GM12878 (cell line): Measurements from ENCODE around the gene SLC35G6. TPM values are rescaled to one million over a fixed set of nuclear protein-coding genes. Genes with fewer than 3 reads are reported as not detected.

Experiments
- ATAC-seq: fragments of 200-7000 bp; cut with Tn5 transposase; 3 replicates; pipeline ENCODE4 v1.9.1; 2020; ENCODE audit warnings: mild to moderate bottlenecking, moderate library complexity
- BruUV-seq: library from RNA; stranded (reverse); fragments of 400-500 nt; replicated peaks from 2 replicates; lab custom pipeline; 2021; lab: Mats Ljungman, UMichigan
- CTCF ChIA-PET: fragments of 300-600 bp; sonication (Branson Sonifier 250); formaldehyde crosslinking; extraction: SDS; loops from one replicate; lab custom pipeline; 2021; ENCODE audit warnings: inconsistent platforms; lab: Yijun Ruan, JAX
- POLR2A ChIA-PET: fragments of 350-600 bp; formaldehyde crosslinking; extraction: SDS; loops from one replicate; lab custom pipeline; 2021; ENCODE audit warnings: inconsistent platforms; lab: Charles Lee
- RAD21 ChIA-PET: fragments of 300-600 bp; sonication (Branson Sonifier 250); formaldehyde crosslinking; loops from one replicate; lab custom pipeline; 2023; ENCODE audit warnings: antibody characterized with exemption; ENCODE audit not compliant: unreplicated experiment; lab: Charles Lee
- SMC1A ChIA-PET: fragments of 300-600 bp; sonication (Branson Sonifier 250); formaldehyde crosslinking; loops from one replicate; lab custom pipeline; 2023; ENCODE audit not compliant: unreplicated experiment, uncharacterized antibody; lab: Charles Lee
- DNase-seq: peaks from one replicate; pipeline ENCODE4 v3.0.0-alpha.2; 2011; ENCODE audit warnings: low read depth, low spot score
- FAIRE-seq: peaks from 3 replicates; lab custom pipeline; 2011; peaks lifted over from hg19 to GRCh38; lab: Jason Lieb, UNC
- H2AFZ ChIP-seq: 2 replicates; pipeline ENCODE4 v1.6.0; 2011; ENCODE audit warnings: low read depth, low read length, control low read depth; ENCODE audit not compliant: control insufficient read depth
- H3K27ac ChIP-seq: 2 replicates; pipeline ENCODE4 v1.5.1; 2011; ENCODE audit warnings: control low read depth; ENCODE audit not compliant: control insufficient read depth, insufficient read depth
- H3K27me3 ChIP-seq, 2 experiments: replicated peaks in 1 of 2; 2 replicates each; pipeline versions ENCODE4 v1.6.0 to v1.6.1; 2011; ENCODE audit warnings: low read length in 1 of 2; ENCODE audit not compliant: control insufficient read depth in 2 of 2, insufficient read depth in 2 of 2
- H3K36me3 ChIP-seq, 2 experiments: 2 replicates each; pipeline ENCODE4 v1.5.1; 2011; ENCODE audit warnings: low read length in 1 of 2; ENCODE audit not compliant: control insufficient read depth in 2 of 2, insufficient read depth in 2 of 2
- H3K4me1 ChIP-seq: 2 replicates; pipeline ENCODE4 v1.6.1; 2011; ENCODE audit warnings: mild to moderate bottlenecking, low read length, moderate library complexity, mixed read lengths; ENCODE audit not compliant: control insufficient read depth, insufficient read depth
- H3K4me2 ChIP-seq: 2 replicates; pipeline ENCODE4 v1.6.0; 2011; ENCODE audit warnings: control low read depth; ENCODE audit not compliant: control insufficient read depth, insufficient read depth
- H3K4me3 ChIP-seq: fragments of 200-600 bp; sonication (generic); 2 replicates; pipeline ENCODE4 v1.5.1; 2016
- H3K79me2 ChIP-seq: 2 replicates; pipeline ENCODE4 v1.6.0; 2011; ENCODE audit warnings: low read length; ENCODE audit not compliant: control insufficient read depth, insufficient read depth
- H3K9ac ChIP-seq: 2 replicates; pipeline ENCODE4 v1.8.0; 2011; ENCODE audit warnings: low read length, control low read depth, mixed read lengths; ENCODE audit not compliant: control insufficient read depth, insufficient read depth
- H3K9me3 ChIP-seq: replicated peaks from 3 replicates; pipeline ENCODE4 v1.5.1; 2011; ENCODE audit warnings: mild to moderate bottlenecking, low read length; ENCODE audit not compliant: control insufficient read depth, insufficient read depth
- H4K20me1 ChIP-seq: 2 replicates; pipeline ENCODE4 v1.6.0; 2011; ENCODE audit not compliant: control insufficient read depth, insufficient read depth
- CHD2 ChIP-seq: IDR thresholded peaks from 2 replicates; pipeline ENCODE4 v1.6.1; 2011; ENCODE audit warnings: low read depth, low read length, improper control_type of control experiment, borderline replicate concordance
- FOXK2 ChIP-seq: fragments of 450-650 bp; IDR thresholded peaks from 2 replicates; pipeline ENCODE4 v1.6.1; 2017; ENCODE audit warnings: mild to moderate bottlenecking, moderate library complexity
- HDAC2 ChIP-seq: fragments of 200-600 bp; sonication (generic); IDR thresholded peaks from 2 replicates; pipeline ENCODE4 v1.6.1; 2017
- IRF5 ChIP-seq: fragments of 450-650 bp; IDR thresholded peaks from 2 replicates; pipeline ENCODE4 v1.6.1; 2017; ENCODE audit warnings: borderline replicate concordance
- KAT2A ChIP-seq: conservative IDR thresholded peaks from 2 replicates; pipeline ENCODE4 v1.6.1; 2011; ENCODE audit warnings: low read depth, low read length; ENCODE audit not compliant: control insufficient read depth
- MTA3 ChIP-seq: IDR thresholded peaks from 2 replicates; pipeline ENCODE4 v1.6.1; 2012; ENCODE audit warnings: low read length, inconsistent platforms, borderline replicate concordance
- PML ChIP-seq: IDR thresholded peaks from 2 replicates; pipeline ENCODE4 v1.6.1; 2012; ENCODE audit warnings: low read length, inconsistent platforms
- POU2F2 ChIP-seq: IDR thresholded peaks from 3 replicates; pipeline ENCODE4 v1.6.1; 2011; ENCODE audit warnings: low read depth, mild to moderate bottlenecking, low read length, borderline replicate concordance
- RCOR1 ChIP-seq: conservative IDR thresholded peaks from 2 replicates; pipeline ENCODE4 v1.6.1; 2012; ENCODE audit warnings: low read depth, low read length, improper control_type of control experiment
- SP1 ChIP-seq: IDR thresholded peaks from one replicate; pipeline ENCODE4 v1.6.1; 2011; ENCODE audit warnings: low read depth, low read length
- STAT1 ChIP-seq: fragments of 450-650 bp; conservative IDR thresholded peaks from 2 replicates; pipeline ENCODE4 v1.6.1; 2014; ENCODE audit warnings: antibody characterized with exemption, mild to moderate bottlenecking
- TARDBP ChIP-seq: IDR thresholded peaks from 2 replicates; pipeline ENCODE4 v1.6.1; 2016; ENCODE audit warnings: borderline replicate concordance
- TCF7 ChIP-seq: IDR thresholded peaks from 2 replicates; pipeline ENCODE4 v1.6.1; 2014; ENCODE audit warnings: antibody characterized with exemption, borderline replicate concordance
- ZBTB11 ChIP-seq: fragments of 450-650 bp; formaldehyde crosslinking; IDR thresholded peaks from 2 replicates; pipeline ENCODE4 v1.5.0; 2022; ENCODE audit warnings: mild to moderate bottlenecking, missing genetic modification characterization
- ZNF687 ChIP-seq: fragments of 450-650 bp; IDR thresholded peaks from 2 replicates; pipeline ENCODE4 v1.6.1; 2017; ENCODE audit warnings: mild to moderate bottlenecking, moderate library complexity
- ZZZ3 ChIP-seq: IDR thresholded peaks from 2 replicates; pipeline ENCODE4 v1.6.1; 2011; ENCODE audit warnings: low read depth; ENCODE audit not compliant: control insufficient read depth, insufficient read length
- WGBS: methylation state at CpG from one replicate; pipeline ENCODE4 v1.1.6; 2016; ENCODE audit warnings: low lambda C conversion rate; ENCODE audit not compliant: insufficient replicate concordance, insufficient coverage; ENCODE audit errors: missing lambda C conversion rate; 5-methylcytosine and 5-hydroxymethylcytosine counted together
- in situ Hi-C: fragments of 300-500 bp; cut with MboI; formaldehyde crosslinking; loops from 9 replicates; pipeline ENCODE4 v1.14.3; 2018; ENCODE audit warnings: mixed read lengths
- intact Hi-C: fragments of 100-400 bp; cut with micrococcal nuclease; formaldehyde crosslinking; loops from one replicate; pipeline ENCODE4 v1.14.2; 2022; ENCODE audit not compliant: unreplicated experiment
- polyA plus RNA-seq, 11 experiments: library from polyadenylated mRNA; depleted of rRNA in 4 of 11; unstranded in 6 of 11; stranded (reverse) in 5 of 11; fragments of >200 nt; fragmentation: Nextera tagmentation in 4 of 11; fragmentation: Illumina TruSeq in 1 of 11; extraction: Ambion mirVana in 4 of 11; extraction: Trizol in 1 of 11; gene quantifications; 1 replicate in 1 of 11; 2 replicates in 10 of 11; pipeline versions ENCODE4 v1.2.1 to v1.2.3, GENCODE V29; 2011 to 2016; ENCODE audit warnings: inconsistent platforms in 2 of 11, missing spikeins in 2 of 11, low read depth in 1 of 11
- total RNA-seq, 4 experiments: library from RNA; depleted of rRNA in 3 of 4; stranded (reverse); fragments of >200 nt in 3 of 4; fragmentation: Illumina TruSeq in 1 of 4; extraction: Trizol in 1 of 4; gene quantifications; 2 replicates each; pipeline versions ENCODE4 v1.2.1 to v1.2.3, GENCODE V29; 2013 to 2021

The SLC35G6 gene
- total and polyA plus RNA-seq, 10 of the 15 experiments (the other 5 are each of a cell fraction or from before 2014, with no cell fraction given), result 0.20 TPM; not detected in 9

- ChIA-PET SMC1A (interaction anchor here (1.4 kb wide), 1 partner anchor 9 kb away, joined by 4 read pairs; no protein-coding TSS in a partner anchor), RAD21 (no interaction called here), CTCF (interaction anchor here (1.0 kb wide), 1 partner anchor 135 kb away, joined by 3 read pairs; no protein-coding TSS in a partner anchor), POLR2A (no interaction called here)
- BruUV-seq, result no TSS peak
- H3K27ac ChIP-seq, result no peak overlapping the region
- no peak overlapping the region for H3K4me3 ChIP-seq
- H3K9ac ChIP-seq, result no peak overlapping the region
- no peaks in the 10 kb centered on the region for H3K9me3 ChIP-seq
- DNase-seq, result no peak
- intact Hi-C loops, result no loop called here
- H3K4me2 ChIP-seq, result no peak overlapping the region
- peaks cover 38 to 39% of the 10 kb centered on the region in 2 experiments for H3K36me3 ChIP-seq
- ATAC-seq, result no peak
- H4K20me1 ChIP-seq, result peaks cover 9% of the 10 kb centered on the region
- no peak for FAIRE-seq
- H3K4me1 ChIP-seq, result no peaks in the 10 kb centered on the region
- TF ChIP-seq FOXK2 (no peak), KAT2A (no peak), TCF7 (no peak), RCOR1 (no peak), POU2F2 (no peak), STAT1 (no peak), PML (no peak), IRF5 (no peak), CHD2 (no peak), ZBTB11 (no peak), TARDBP (no peak), SP1 (no peak), ZZZ3 (no peak), MTA3 (no peak), HDAC2 (no peak), ZNF687 (no peak)
- H3K79me2 ChIP-seq, result peaks cover 38% of the 10 kb centered on the region
- no peak overlapping the region for H2AFZ ChIP-seq
- H3K27me3 ChIP-seq, result no peaks in the 10 kb centered on the region
- 98% methylated on average over 10 of the region's 12 CpGs for WGBS
- in situ Hi-C loops, result no loop called here
Measured at GRCh38 chr17:7495906-7496434, 14.7 kb downstream of the SLC35G6 start.
